H9 (cell line): ENCODE measurements around the gene SLC9A5. TPM values are rescaled to one million over a fixed set of nuclear protein-coding genes. Genes with fewer than 3 reads are reported as not detected.

ENCODE experiments used
- DNase-seq: peaks from one replicate; pipeline ENCODE4 v3.0.0-alpha.2; 2017
- H2AFZ ChIP-seq: one replicate; pipeline ENCODE4 v1.6.1; 2013; ENCODE audit warnings: mild to moderate bottlenecking, low read length, control low read depth, moderate library complexity
- H2AK5ac ChIP-seq: 2 replicates; pipeline ENCODE4 v1.6.1; 2013; ENCODE audit warnings: low read length, control low read depth, mixed read lengths; ENCODE audit not compliant: insufficient read length
- H2BK120ac ChIP-seq: one replicate; pipeline ENCODE4 v1.6.1; 2013; ENCODE audit warnings: low read depth, mild to moderate bottlenecking, low read length, control low read depth, inconsistent platforms; ENCODE audit not compliant: poor library complexity, severe bottlenecking
- H2BK12ac ChIP-seq: 2 replicates; pipeline ENCODE4 v1.6.1; 2013; ENCODE audit warnings: low read length, control low read depth, mixed read lengths, low read depth; ENCODE audit not compliant: insufficient read length
- H2BK15ac ChIP-seq: 2 replicates; pipeline ENCODE4 v1.6.1; 2013; ENCODE audit warnings: low read depth, low read length, control low read depth
- H2BK20ac ChIP-seq: one replicate; pipeline ENCODE4 v1.6.1; 2013; ENCODE audit warnings: low read depth, mild to moderate bottlenecking, low read length, control low read depth, inconsistent platforms; ENCODE audit not compliant: poor library complexity, severe bottlenecking
- H2BK5ac ChIP-seq: 2 replicates; pipeline ENCODE4 v1.6.1; 2013; ENCODE audit warnings: low read length, control low read depth, mixed read lengths; ENCODE audit not compliant: insufficient read length
- H3K14ac ChIP-seq: 2 replicates; pipeline ENCODE4 v1.6.1; 2013; ENCODE audit warnings: low read length, control low read depth; ENCODE audit not compliant: insufficient read depth
- H3K18ac ChIP-seq: 2 replicates; pipeline ENCODE4 v1.6.1; 2013; ENCODE audit warnings: low read depth, mild to moderate bottlenecking, mixed read lengths, low read length, control low read depth; ENCODE audit not compliant: insufficient read length
- H3K23ac ChIP-seq: 2 replicates; pipeline ENCODE4 v1.6.1; 2013; ENCODE audit warnings: low read length, control low read depth, mixed read lengths, low read depth; ENCODE audit not compliant: insufficient read length
- H3K23me2 ChIP-seq: 2 replicates; pipeline ENCODE4 v1.6.1; 2013; ENCODE audit warnings: low read depth, mild to moderate bottlenecking, mixed read lengths, low read length, control low read depth; ENCODE audit not compliant: insufficient read length, poor library complexity, severe bottlenecking
- H3K27ac ChIP-seq: 2 replicates; pipeline ENCODE4 v1.5.1; 2013; ENCODE audit warnings: low read length, control low read depth, mixed read lengths, low read depth; ENCODE audit not compliant: insufficient read length
- H3K27me3 ChIP-seq: 2 replicates; pipeline ENCODE4 v1.6.1; 2013; ENCODE audit warnings: low read length, control low read depth, inconsistent platforms; ENCODE audit not compliant: insufficient read depth
- H3K4ac ChIP-seq: 2 replicates; pipeline ENCODE4 v1.6.1; 2013; ENCODE audit warnings: low read depth, mild to moderate bottlenecking, control low read depth, inconsistent platforms, low read length, moderate library complexity
- H3K4me1 ChIP-seq: 2 replicates; pipeline ENCODE4 v1.6.1; 2013; ENCODE audit warnings: low read length, control low read depth, inconsistent platforms; ENCODE audit not compliant: insufficient read depth
- H3K4me2 ChIP-seq: 2 replicates; pipeline ENCODE4 v1.6.1; 2013; ENCODE audit warnings: low read length, control low read depth, mixed read lengths; ENCODE audit not compliant: insufficient read length, insufficient read depth
- H3K56ac ChIP-seq: 2 replicates; pipeline ENCODE4 v1.6.1; 2013; ENCODE audit warnings: low read depth, mild to moderate bottlenecking, mixed read lengths, low read length, control low read depth; ENCODE audit not compliant: insufficient read length
- H3K79me1 ChIP-seq: 2 replicates; pipeline ENCODE4 v1.6.1; 2013; ENCODE audit warnings: low read depth, mild to moderate bottlenecking, moderate library complexity, low read length, control low read depth, inconsistent platforms; ENCODE audit not compliant: insufficient read depth, poor library complexity, severe bottlenecking
- H3K79me2 ChIP-seq: 2 replicates; pipeline ENCODE4 v1.6.1; 2013; ENCODE audit warnings: low read length, control low read depth, inconsistent platforms; ENCODE audit not compliant: insufficient read depth
- H3K9ac ChIP-seq: 2 replicates; pipeline ENCODE4 v1.6.1; 2013; ENCODE audit warnings: low read length, control low read depth, mixed read lengths; ENCODE audit not compliant: insufficient read length; ENCODE audit errors: extremely low read depth
- H3K9me3 ChIP-seq: one replicate; pipeline ENCODE4 v1.6.1; 2013; ENCODE audit warnings: low read depth, low read length, inconsistent platforms; ENCODE audit not compliant: control insufficient read depth
- H3T11ph ChIP-seq: one replicate; pipeline ENCODE4 v1.6.1; 2013; ENCODE audit warnings: mild to moderate bottlenecking, low read length, control low read depth, inconsistent platforms
- H4K20me1 ChIP-seq: one replicate; pipeline ENCODE4 v1.6.1; 2013; ENCODE audit not compliant: control insufficient read depth, insufficient read length, insufficient read depth
- H4K5ac ChIP-seq: 2 replicates; pipeline ENCODE4 v1.6.1; 2013; ENCODE audit warnings: low read depth, mild to moderate bottlenecking, mixed read lengths, low read length, control low read depth; ENCODE audit not compliant: insufficient read length
- H4K8ac ChIP-seq: replicated peaks from 2 replicates; pipeline ENCODE4 v1.6.1; 2013; ENCODE audit warnings: low read length, control low read depth, mixed read lengths, low read depth; ENCODE audit not compliant: insufficient read length
- H4K91ac ChIP-seq: 2 replicates; pipeline ENCODE4 v1.6.1; 2013; ENCODE audit warnings: low read depth, mild to moderate bottlenecking, moderate library complexity, mixed read lengths, low read length, control low read depth; ENCODE audit not compliant: insufficient read length
- H3K27ac Mint-ChIP-seq, 3 experiments: 2 replicates in 2 of 3; 3 replicates in 1 of 3; pipeline ENCODE4 v1.8.0; 2020 to 2021; ENCODE audit warnings: mixed read lengths in 3 of 3, mild to moderate bottlenecking in 1 of 3, moderate library complexity in 1 of 3
- H3K27me3 Mint-ChIP-seq: 2 replicates; pipeline ENCODE4 v1.8.0; 2021; ENCODE audit warnings: low read depth, mild to moderate bottlenecking, moderate library complexity, mixed read lengths
- H3K36me3 Mint-ChIP-seq, 3 experiments: 2 replicates in 2 of 3; 3 replicates in 1 of 3; pipeline ENCODE4 v1.8.0; 2020 to 2021; ENCODE audit warnings: low read depth in 3 of 3, mixed read lengths in 3 of 3; ENCODE audit not compliant: insufficient read depth in 1 of 3
- H3K4me1 Mint-ChIP-seq, 2 experiments: 2 replicates each; pipeline ENCODE4 v1.8.0; 2020; ENCODE audit warnings: mixed read lengths in 2 of 2
- H3K4me3 Mint-ChIP-seq, 2 experiments: 2 replicates in 1 of 2; 3 replicates in 1 of 2; pipeline ENCODE4 v1.8.0; 2020 to 2021; ENCODE audit warnings: mild to moderate bottlenecking in 2 of 2, mixed read lengths in 2 of 2, moderate library complexity in 1 of 2
- H3K9me3 Mint-ChIP-seq, 2 experiments: 2 replicates in 1 of 2; 3 replicates in 1 of 2; pipeline ENCODE4 v1.8.0; 2020; ENCODE audit warnings: mild to moderate bottlenecking in 2 of 2, mixed read lengths in 2 of 2, moderate library complexity in 1 of 2
- CTCF ChIP-seq: fragments of 200-600 bp; sonication (generic); conservative IDR thresholded peaks from 3 replicates; pipeline ENCODE4 v1.8.0; 2021; ENCODE audit warnings: antibody characterized with exemption, mild to moderate bottlenecking
- WGBS: extraction: QIAGEN DNeasy Blood & Tissue Kit; methylation state at CpG from one replicate; pipeline ENCODE4 v1.1.7; 2013; ENCODE audit warnings: missing lambda C conversion rate, low lambda C conversion rate, mixed read lengths; ENCODE audit not compliant: insufficient read length; ENCODE audit errors: extremely low coverage; 5-methylcytosine and 5-hydroxymethylcytosine counted together
- total RNA-seq: library from RNA; stranded (reverse); gene quantifications from 2 replicates; pipeline ENCODE4 v1.2.1, GENCODE V29; 2021

Gene SLC9A5
- total RNA-seq, 1 experiment from 2014 or later = 9.1 TPM

- Histone ChIP-seq H3K27me3 (no peaks in the 10 kb centered on the region; the same call in 1 of the 2 replicates), H3K4me2 (no peak overlapping the region)
These were observed 19.4 kb downstream of the SLC9A5 start for GRCh38 chr16:67268136-67268579.

More at GRCh38 chr16:67268136-67268579, 19.4 kb downstream of the SLC9A5 start:
- H3K4me3 Mint-ChIP-seq = no peak overlapping the region
- H2BK120ac ChIP-seq = no peak overlapping the region
- H2BK15ac ChIP-seq = no peak overlapping the region
- no peak overlapping the region for H3T11ph ChIP-seq
- no CpG with 5 or more reads among the region's 5 CpGs for WGBS
- no peaks in the 10 kb centered on the region for H3K23me2 ChIP-seq
- peaks cover 18% of the 10 kb centered on the region for H3K27me3 Mint-ChIP-seq
- no peak overlapping the region for H4K5ac ChIP-seq
- H3K79me1 ChIP-seq = no peaks in the 10 kb centered on the region
- no peak overlapping the region for H2BK12ac ChIP-seq
- no peak overlapping the region for H2AFZ ChIP-seq
- no peak overlapping the region for H3K27ac Mint-ChIP-seq
- H3K18ac ChIP-seq = no peak overlapping the region
- no peak for TF ChIP-seq CTCF
- H3K56ac ChIP-seq = no peak overlapping the region
- no peak overlapping the region for H4K91ac ChIP-seq
- no peaks in the 10 kb centered on the region; a peak in 1 of 7 replicates for H3K36me3 Mint-ChIP-seq
- no peaks in the 10 kb centered on the region for H4K20me1 ChIP-seq
- no peak overlapping the region for H2AK5ac ChIP-seq
- H3K9me3 Mint-ChIP-seq = no peaks in the 10 kb centered on the region
- no peak overlapping the region for H3K14ac ChIP-seq
- no peaks in the 10 kb centered on the region for H3K9me3 ChIP-seq
- peaks cover 0 to 4% of the 10 kb centered on the region in 2 experiments; a peak in 1 of 4 replicates for H3K4me1 Mint-ChIP-seq
- peak; percentile 24 for DNase-seq
- no peak overlapping the region for H3K23ac ChIP-seq
- no peak overlapping the region for H2BK20ac ChIP-seq
- no peaks in the 10 kb centered on the region for H3K79me2 ChIP-seq
- no peak overlapping the region for H3K4ac ChIP-seq
- H4K8ac ChIP-seq = no peak overlapping the region
- H3K27ac ChIP-seq = no peak overlapping the region
- no peak overlapping the region for H3K9ac ChIP-seq
- H3K4me1 ChIP-seq = no peaks in the 10 kb centered on the region
- H2BK5ac ChIP-seq = no peak overlapping the region
